Anterior cingulate cortex (tissue), 58 donors: ENCODE data around the gene LOXHD1.

ENCODE experiments used
- DNase-seq, 58 donors: peaks; one replicate each; lab custom pipeline; 2025; lab: John Stamatoyannopoulos, UW

Gene LOXHD1

DNA sequence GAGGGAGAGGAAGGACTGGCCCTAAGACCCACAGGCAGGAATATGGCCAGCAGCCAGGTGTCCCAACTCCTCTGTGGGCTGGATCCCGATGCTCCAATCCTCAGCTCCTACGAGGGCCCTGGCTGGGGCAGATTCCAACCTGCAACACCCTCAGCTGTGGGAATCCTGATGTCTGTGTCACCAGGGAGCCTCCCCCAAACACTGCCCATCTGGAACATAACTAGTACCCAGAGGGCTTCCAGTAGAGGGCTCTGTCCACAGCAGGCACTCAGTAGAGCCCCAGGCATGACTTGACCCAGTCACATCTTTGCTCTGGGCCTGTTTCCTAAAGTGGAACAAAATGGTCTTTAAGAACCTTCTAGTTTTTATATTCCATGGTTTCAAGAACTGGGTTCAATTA is 20.6 kb upstream of the LOXHD1 start:
- DNase-seq, result no peak

DNA sequence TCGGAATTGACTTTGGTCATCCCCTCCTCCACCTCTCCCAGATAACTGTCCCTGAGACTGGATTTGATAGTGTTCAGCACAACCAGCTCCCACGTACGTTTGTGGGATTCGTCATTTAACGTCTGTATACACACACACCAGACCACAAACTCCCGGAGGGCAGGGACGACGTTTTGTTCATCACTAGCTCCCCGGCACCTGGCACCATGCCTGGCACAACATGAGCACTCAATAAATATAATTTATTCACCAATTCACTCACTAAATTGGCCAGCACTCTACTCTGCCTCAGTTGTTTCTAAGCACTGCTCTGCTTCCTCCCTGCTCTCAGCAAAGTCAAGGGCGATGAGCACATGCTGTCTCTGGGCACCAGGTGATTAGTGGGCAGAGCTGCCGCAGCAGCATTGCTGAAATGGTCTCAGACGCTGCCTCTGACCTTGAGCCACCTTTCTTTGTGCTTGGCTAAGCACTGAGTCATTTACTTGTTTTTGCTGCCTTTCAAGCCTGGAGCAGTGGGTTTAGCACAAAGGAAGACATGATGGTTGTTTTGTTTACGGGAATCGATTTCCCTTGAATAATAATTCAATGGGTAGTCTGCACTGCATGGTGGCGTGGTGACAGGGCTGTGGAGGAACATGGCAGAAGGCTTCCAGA is 19.3 kb upstream of the LOXHD1 start:
- no peak for DNase-seq

DNA sequence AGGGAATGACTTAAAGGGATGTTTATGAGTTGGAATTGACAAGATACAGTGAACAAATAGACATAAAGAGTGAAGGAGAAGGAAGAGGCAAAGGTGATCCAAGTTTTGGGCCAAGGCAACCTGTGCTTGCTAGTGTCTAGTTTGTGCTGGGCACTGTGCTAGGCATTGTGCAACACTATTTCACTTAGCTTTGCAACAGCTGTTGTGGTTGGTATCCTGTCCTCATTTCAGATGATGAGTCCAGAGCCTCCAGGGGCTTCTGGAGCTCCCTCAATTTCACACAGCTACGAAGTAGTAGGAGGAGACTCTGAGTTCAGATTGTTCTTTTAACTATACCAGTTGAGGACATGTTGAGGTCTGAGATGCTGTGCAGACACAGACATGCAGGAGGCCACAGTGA is 18.1 kb upstream of the LOXHD1 start:
- no peak for DNase-seq

DNA sequence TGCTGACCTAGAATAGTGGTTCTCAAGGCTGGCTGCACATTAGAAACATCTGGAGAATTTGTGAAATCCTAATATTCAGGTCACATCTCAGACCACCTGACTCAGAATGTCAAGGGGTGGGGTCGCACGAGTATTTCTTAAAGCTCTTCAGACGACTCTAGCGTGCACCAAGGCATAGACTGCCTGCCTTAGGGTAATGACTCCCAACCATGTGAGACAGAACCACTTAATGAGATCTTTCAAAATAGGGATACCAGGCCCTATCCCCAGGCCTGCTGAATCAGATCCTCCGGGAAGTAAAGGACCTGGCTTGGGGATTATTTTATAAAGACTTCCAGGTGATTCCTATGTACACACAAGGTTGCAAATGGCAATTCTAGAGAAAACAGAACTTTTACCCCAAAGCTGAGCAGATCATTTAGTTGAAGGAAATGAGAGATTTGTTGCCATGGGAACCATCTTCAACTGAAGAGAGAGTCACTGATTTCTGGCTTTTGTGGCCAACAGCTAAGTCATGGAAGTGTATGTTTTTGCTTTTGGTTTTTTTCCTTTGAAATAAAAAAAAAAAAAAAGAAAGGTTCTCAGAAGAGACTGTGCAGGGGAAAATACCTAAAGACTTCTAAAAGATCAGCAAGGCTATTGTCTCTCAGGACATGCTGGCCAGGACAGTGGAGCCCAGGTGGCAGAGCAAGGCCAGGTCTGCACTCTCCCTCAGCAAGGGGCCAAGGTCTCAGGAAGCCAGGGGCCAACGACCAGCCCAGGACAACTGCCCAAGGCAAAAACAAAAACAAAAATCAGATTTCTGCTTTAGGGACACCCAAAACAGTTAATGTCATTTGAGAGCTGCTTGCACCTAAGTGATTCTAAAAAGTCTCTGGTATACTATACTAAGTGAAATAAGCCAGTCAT is 15.3 kb upstream of the LOXHD1 start:
- DNase-seq, result peak in 1 of 58 donors; percentile 14

DNA sequence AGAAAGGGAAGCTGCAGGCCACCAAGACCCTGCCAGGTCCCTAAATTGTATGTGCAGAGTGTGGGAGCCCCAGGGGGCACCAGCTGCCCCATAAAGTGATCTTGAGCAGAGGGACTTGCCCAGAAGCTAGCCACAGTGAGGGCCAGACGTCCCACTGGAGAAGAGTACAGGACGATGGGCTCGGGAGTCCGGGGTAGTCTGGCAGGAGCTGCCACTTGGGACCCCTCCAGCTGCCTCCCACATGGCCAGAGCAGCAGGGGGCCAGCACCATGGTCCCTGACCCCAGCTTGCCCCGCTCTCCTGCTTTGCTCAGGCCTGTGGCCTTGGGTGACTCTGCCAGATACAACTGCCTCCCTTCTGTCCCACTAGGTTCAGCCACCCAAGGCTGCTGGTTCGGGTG is 11.7 kb upstream of the LOXHD1 start:
- DNase-seq, result no peak

DNA sequence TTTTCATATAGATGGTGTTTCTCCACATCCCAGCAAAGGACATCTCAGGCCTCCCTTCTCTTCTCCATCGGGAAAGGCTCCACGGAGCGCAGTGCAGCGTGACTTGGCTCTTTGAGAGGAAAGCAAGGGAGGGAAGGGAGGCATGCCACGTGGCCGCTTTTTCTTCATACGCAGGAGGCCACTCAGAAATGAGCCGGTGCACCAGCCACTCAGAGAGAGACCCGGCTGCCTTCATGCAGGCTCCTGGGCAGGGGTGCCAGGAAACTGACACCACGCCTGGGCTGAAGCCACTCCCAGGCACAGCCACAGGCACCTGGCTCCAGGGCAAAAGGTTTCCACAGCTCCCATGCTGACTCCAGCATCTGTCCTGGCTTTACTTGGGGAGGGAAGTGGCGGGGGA is 11.1 kb upstream of the LOXHD1 start:
- DNase-seq, result peak in 12 of 58 donors; percentile 12 to 50 (median 25)

DNA sequence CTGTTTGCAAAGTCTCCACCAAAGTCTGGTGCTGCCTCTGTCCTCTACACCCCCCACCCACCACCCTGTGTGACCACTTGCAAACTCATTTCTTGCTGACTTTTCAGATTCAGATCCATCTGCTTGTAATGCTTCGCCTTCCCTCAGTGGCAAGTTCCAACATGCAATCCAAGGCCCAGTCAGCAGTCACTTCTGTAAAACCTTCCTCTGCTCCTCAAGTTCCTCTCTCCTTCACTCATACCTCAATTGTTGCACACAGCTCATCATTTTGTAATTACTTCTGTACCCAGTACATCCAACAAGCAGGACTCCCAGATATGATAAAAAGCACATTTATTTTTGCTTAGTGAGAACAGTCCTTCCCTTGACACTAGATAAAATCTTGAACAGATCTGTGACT is 6.5 kb upstream of the LOXHD1 start:
- DNase-seq, result no peak

DNA sequence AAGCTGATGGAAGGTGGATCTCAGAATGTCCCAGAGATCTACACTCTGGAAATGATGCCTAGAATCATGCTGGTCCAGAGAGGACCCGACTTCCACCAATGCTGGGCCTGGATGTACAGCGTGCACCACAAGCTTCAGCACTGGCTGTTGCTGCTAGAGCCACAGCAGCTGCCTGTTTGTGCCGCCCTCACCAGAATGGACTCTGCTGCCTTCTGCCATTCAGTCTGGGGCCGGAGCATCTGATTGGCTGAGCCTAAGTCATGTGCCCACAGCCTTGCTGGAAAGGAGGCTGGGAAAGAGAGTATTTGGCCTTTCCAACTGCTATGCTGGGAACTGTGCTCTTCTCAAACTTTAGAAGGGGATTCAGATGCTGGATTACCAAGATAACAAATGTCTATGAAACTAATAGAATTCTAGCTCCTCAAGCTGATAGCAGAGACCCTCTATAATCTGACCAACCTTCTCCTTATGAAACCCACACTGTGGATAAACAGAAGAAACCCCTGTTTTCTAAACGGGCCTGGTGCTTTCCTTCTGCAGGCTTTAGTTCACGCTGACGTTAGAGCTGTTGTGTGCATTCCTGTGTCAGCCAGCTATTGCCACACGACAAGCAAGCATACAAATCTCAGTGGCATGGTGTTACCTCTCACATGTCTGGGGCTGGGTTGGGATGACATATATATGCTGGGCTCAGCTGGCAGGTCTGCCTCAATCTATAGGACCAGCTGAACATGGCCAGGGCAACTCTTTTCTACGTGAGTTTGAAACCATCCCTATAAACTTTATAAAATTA is 4.1 kb upstream of the LOXHD1 start:
- peak in 56 of 58 donors; percentile 27 to 93 (median 81) for DNase-seq

DNA sequence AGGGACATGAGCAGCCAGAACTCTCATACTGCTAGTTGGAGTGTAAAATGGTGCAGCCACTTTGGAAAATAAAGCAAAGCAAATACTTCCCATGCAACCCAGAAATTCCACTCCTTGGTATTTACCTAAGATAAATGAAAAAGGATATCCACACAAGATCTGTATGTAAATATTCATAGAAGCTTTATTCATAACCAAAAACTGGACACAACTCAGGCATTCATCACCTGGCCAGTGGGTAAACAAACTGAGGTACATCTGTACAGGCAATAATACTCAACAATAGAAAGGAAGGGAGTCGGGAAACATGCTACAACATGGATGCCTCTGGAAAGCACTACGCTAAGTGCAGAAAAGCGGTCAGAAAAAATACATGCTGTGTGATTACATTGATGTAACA is 2.5 kb upstream of the LOXHD1 start:
- no peak for DNase-seq

DNA sequence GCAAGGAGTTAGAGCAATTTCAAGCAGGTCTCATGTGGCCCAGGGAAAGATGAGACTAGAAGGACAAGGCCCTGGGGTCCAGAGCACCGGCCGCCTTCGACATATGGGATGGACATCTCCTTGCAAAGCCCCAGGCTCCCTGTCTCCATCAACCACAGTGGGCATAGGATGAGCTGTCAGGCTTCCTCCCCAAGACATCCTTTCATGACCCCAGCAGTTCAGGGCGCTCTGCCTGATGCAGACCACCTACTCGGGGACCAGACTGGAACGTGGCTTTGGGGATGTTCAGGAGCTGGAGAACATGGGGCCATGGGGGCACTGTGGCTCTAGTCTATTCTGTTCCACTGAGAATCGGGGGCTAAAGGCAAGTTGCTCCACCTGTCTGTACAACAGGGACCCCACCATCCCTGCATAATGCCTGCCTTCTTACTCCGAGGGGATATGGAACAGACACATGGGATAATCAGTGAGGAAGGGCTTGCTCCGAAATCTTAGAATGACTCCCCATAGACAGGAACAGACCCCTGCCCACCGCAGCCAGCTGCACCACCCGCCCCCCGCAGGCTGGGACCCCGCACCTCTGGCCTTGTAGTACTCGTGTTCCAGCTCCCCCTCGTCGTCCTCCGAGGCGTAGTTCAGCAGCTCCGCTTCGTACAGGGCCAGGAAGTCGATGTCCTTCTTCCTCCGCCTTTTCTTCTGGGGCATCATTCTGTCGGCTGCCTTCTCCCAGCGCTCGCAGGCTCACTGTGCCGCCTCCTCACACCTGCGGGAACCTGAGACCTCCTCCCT is 500 bp downstream of the LOXHD1 start:
- DNase-seq, result no peak

DNA sequence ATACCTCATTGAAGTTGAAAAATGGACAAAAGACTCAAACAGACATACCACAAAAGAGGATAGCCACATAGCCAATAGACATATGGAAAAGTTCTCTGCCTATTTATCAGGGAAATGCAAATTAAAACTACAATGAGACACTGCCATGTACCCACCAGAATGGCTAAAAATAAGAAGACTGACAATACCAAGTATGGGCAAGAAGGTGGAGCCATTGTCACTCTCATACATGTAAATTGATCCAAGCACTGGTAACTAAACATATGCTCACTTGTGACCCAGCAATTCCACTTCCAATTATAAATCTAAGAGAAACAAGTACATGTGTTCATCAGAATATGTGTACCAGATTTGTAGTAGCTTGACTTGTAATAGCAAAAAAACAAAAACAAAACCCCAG is 4.6 kb downstream of the LOXHD1 start:
- no peak for DNase-seq

DNA sequence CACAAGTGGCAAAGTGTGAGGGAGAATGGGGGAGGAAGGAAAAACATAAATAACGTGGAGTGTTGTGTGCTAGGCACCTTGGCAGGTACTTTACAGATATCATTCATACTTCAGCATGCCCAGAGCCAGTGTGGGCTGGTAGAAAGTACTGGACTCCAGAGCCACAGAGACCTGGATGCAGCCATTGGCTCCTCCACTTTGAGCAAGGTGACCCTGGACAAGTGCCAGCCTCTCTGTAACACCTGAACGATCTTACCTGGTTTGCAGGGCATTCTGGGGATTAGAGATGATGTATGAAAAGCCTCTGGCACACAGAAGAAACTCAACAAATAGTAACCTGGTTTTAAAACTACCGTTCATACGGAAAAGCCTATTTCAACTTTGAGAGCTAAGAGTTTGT is 6.3 kb downstream of the LOXHD1 start:
- no peak for DNase-seq

DNA sequence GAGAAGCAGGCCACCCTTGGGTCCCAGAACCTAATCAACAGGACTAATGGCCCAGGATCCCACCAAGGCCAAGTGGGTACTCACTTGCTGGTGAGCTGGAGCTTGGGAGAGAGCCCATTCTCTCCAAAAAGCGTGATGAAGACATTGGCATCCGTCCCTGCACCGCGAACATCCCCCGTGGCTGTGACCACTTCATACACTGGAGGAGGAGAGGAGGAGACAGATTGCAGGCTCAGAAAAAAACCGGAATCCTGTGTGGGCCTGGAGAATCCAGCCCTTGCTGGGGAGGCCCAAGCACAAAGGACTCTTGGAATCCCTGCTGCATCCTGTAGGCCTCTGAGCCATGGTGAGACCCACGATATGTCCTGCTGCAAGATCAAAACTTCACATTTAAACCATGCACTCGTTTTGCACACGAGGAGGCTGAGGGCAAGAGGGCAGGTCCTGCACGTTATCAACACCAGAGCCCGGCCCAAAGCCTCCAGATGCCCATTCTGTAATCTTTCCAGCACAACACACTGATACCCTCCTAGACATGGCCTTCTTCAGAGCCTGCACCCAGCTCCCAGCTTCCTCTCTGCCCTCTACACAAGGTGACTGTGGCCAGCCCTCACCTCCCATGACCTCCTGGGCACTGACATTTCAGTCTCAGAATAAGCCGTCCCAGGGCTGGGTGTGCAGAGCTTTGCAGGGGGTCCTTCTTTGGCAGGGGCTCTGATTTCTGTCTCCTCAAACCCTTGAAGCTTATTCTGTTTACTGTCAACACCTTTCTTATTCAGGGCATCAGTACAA is 7.8 kb downstream of the LOXHD1 start:
- peak in 14 of 58 donors; percentile 6 to 49 (median 22) for DNase-seq

DNA sequence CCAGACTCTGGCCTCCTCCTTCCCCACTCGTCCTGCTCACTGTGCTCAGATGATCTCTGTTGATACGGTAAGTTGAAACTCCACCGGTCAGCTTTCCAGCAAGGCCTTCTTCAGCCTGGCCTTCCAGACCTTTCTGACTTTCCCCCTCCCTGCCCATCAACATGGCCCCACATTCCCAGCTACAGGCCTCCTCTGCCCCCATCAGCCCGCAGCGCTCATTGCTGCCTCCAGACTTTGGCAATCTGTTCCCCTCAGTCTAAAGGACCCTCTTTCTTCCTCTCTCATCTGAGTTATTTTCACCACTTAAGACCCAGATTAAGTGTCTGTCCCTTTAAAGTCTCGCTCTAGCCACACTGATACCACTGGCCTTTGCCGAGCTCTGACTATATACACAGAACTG is 10.6 kb downstream of the LOXHD1 start:
- no peak for DNase-seq

DNA sequence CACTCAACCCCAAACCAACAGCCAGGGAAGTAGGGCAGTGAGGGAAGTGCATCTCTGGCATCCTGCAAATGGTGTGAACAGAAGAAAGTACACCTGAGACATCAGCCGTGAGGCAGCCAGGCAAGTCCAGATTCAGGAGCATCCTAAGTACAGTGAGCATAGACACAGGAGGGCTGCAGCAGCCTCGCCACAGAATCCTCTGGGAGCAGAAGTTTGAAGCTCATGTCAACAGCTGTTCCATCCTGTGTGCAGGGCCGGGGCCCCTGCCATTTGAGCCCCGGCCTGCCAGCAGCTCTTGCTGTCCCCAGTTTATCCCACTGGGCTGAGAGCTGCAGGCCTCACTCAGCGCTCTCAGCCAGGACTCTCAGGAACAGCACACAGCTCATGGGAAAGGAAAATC is 14.5 kb downstream of the LOXHD1 start:
- no peak for DNase-seq

DNA sequence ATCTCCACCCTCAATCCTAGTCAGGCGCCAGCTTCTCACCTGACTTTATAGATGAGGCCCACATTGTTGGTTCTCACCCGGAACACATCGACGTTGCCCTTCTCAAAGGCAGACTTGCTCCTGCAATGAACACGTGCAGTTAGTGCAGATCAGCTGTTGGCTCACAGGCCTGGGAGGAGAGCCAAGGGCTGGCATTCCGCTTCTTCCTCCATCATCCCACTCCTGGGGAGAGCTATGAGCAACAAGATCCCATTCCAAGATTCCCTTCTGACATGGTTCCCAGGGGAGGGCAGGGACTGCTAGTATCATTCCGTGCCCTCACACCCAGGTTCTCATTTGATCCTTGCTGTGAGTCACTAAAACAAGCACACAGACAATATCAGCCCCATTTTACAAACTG is 15.1 kb downstream of the LOXHD1 start:
- peak in 3 of 58 donors; percentile 1 to 10 (median 9) for DNase-seq

DNA sequence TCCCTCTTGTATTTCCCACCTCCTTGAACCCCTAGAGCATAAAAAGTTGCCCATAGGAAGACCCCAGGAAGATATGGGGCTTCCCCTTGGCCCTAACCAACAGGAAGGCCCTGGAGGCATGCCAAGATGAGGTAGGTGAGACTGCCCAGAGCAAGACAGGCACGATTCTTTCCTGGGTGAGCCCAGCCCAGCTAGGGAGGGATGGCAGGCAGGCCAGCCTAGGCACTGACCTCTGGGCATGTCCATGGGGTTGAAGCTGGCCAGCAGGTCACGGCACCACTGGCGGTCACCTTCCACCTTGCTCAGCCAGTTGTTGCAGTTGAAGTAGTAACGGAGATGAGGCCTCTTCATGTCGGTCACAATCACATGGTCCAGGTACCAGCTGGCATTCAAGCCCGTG is 17.6 kb downstream of the LOXHD1 start:
- no peak for DNase-seq

DNA sequence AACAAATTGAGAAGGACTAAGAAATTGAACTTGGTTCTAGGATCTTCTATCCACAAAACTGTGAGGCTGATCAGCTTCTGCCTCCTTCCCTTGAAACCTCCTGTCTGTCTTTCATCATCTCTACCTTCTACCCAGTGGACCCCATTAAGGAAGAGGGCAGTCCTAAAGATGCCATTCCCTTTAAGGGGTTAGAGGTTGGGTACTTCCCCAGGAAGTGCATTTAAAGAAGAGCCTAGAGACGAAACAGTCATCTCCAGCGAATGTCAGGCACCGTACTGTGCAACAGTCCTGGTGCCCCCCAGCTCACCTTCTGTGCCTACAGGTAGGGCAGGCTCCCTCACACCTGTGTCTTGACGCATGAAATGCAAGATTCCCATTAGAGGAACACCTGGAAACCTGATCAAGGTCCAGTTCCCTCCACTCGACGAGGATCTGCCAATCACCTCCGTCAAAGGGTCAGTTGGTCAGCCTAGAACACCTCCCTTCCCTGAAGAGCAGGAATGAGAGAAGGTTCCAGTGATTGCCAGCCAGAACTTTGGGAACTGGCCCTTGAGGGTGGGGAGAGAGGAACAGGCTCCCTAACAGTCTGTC is 20.9 kb downstream of the LOXHD1 start:
- DNase-seq, result no peak
